Activated CD8-positive, alpha-beta memory T cell treated with anti-CD3 and anti-CD28 coated beads, Interleukin-2, amount 50 U/mL, for 4 hours (primary cell): Measurements from ENCODE around the gene OSTM1.
"Not testable (repeated sequence)": the region's sequence is repeated elsewhere in the genome, so short reads cannot be mapped to it uniquely, and the experiment has no call there.

Experiments
- DNase-seq: peaks from one replicate; pipeline ENCODE4 v3.0.0-alpha.2; 2020

OSTM1 gene

GRCh38 chr6:108016283-108016682, 58.3 kb downstream of the OSTM1 start:
- not testable (repeated sequence) for DNase-seq

GRCh38 chr6:108013787-108014439, 60.6 kb downstream of the OSTM1 start:
- DNase-seq = no peak

- no peak for DNase-seq
Measured at GRCh38 chr6:108009894-108010293, 64.6 kb downstream of the OSTM1 start.

GRCh38 chr6:108009258-108009657, 65.3 kb downstream of the OSTM1 start:
- not testable (repeated sequence) for DNase-seq

- DNase-seq = no peak
Measured at GRCh38 chr6:108008363-108008762, 66.2 kb downstream of the OSTM1 start.

- DNase-seq = no peak
Measured at GRCh38 chr6:108005961-108006360, 68.6 kb downstream of the OSTM1 start.

GRCh38 chr6:108004861-108005260, 69.7 kb downstream of the OSTM1 start:
- DNase-seq = no peak

GRCh38 chr6:108002365-108003221, 71.9 kb downstream of the OSTM1 start:
- DNase-seq = no peak

- no peak for DNase-seq
Measured at GRCh38 chr6:108001696-108002231, 72.8 kb downstream of the OSTM1 start.

GRCh38 chr6:108000259-108000658, 74.3 kb downstream of the OSTM1 start:
- not testable (repeated sequence) for DNase-seq

GRCh38 chr6:107999341-107999740, 75.2 kb downstream of the OSTM1 start:
- DNase-seq = no peak

- no peak for DNase-seq
Measured at GRCh38 chr6:107991772-107992550, 82.6 kb downstream of the OSTM1 start.
